ENCODE results near the gene PIAS2.
"Not testable (repeated sequence)": the region's sequence is repeated elsewhere in the genome, so short reads cannot be mapped to it uniquely, and the experiment has no call there.

Gene PIAS2

GRCh38 chr18:46856973-46857372, 60.3 kb downstream of the PIAS2 start:
- TF ChIP-seq CTCF (IDR thresholded peaks at IDR 0.05; ENCODE audit: low read depth, low read length, missing control alignments) = no peak
- DNase-seq = no peak
- Histone ChIP-seq H3K4me3 (ENCODE audit: low read depth, low read length) (no peak overlapping the region), H3K27ac (no peak overlapping the region), H3K27me3 (replicated peaks) (no peaks in the 10 kb centered on the region), H3K36me3 (replicated peaks) (no peaks in the 10 kb centered on the region)
- in situ Hi-C loops (cut with HindIII; ENCODE audit: low pct_ligation_motif_present, low sequenced_read_pairs) = no loop called here

DNA sequence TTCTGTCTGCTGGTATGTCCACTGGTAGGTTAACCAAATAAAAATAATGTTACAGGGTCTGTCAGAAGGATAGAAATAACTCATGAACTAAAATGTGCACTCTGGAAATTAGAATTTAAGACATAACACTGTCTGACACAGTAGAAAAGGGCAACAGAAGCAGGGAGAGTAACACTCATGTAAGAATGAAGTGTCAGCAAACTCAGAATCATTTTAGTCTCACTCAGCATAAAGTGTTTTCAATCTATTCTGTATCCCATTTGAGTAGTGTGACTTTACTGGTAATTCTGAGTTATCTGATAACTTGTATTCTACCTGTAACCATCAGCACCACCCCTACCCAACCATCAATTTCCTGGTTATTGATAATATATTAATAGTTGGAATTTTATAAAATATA, 68.3 kb downstream of the PIAS2 start:
- Histone ChIP-seq H3K36me3 (replicated peaks) (no peaks in the 10 kb centered on the region), H3K27me3 (replicated peaks) (no peaks in the 10 kb centered on the region), H3K27ac (no peak overlapping the region), H3K4me3 (ENCODE audit: low read depth, low read length) (no peak overlapping the region)
- TF ChIP-seq CTCF (IDR thresholded peaks at IDR 0.05; ENCODE audit: low read depth, low read length, missing control alignments) = no peak
- no peak for DNase-seq
- in situ Hi-C loops (cut with HindIII; ENCODE audit: low pct_ligation_motif_present, low sequenced_read_pairs) = no loop called here

DNA sequence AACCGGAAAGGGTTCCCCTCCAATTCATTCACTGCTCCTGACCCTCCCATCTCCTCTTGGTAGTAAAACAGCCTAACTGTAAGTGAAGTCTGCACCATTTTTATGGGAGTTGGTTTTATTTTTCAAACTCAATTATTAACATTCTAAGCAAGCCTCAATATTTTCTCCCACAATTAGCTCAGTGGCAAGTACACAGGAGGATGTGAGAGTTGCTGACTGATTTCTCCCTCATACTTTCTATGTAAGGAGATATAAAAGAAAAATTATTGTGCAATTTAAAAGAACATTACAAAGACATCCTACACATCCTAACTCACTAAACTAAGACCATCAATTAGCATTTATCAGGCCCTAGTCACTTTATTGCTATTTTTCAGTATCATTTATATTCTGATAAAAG, 73.9 kb downstream of the PIAS2 start:
- Histone ChIP-seq H3K36me3 (replicated peaks) (no peaks in the 10 kb centered on the region), H3K27ac (no peak overlapping the region), H3K4me3 (ENCODE audit: low read depth, low read length) (no peak overlapping the region), H3K27me3 (replicated peaks) (no peaks in the 10 kb centered on the region)
- no peak for TF ChIP-seq CTCF (IDR thresholded peaks at IDR 0.05; ENCODE audit: low read depth, low read length, missing control alignments)
- in situ Hi-C loops (cut with HindIII; ENCODE audit: low pct_ligation_motif_present, low sequenced_read_pairs) = no loop called here
- DNase-seq = no peak

DNA sequence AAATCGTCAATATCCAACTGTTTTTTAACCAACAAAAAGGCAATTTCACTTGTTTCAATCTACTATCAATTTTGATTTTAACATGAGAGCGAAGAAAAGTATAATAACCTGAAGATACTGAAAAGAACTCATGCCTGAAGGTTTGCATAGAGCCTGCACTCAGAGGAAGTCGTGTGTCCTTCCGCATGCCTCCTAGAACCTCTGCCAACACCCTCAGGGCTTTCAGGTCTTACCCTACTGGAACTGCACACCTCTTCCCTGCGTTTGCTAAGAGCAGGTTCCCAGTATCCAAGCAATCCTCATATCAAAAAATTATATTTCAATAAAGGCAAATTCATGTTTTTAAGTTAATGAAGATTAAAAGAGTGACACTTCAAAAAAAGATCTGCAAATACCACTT, 74.7 kb downstream of the PIAS2 start:
- Histone ChIP-seq H3K4me3 (ENCODE audit: low read depth, low read length) (no peak overlapping the region), H3K36me3 (replicated peaks) (no peaks in the 10 kb centered on the region), H3K27ac (no peak overlapping the region), H3K27me3 (replicated peaks) (no peaks in the 10 kb centered on the region)
- no peak for DNase-seq
- no peak for TF ChIP-seq CTCF (IDR thresholded peaks at IDR 0.05; ENCODE audit: low read depth, low read length, missing control alignments)
- in situ Hi-C loops (cut with HindIII; ENCODE audit: low pct_ligation_motif_present, low sequenced_read_pairs) = no loop called here

GRCh38 chr18:46833899-46834298, 83.4 kb downstream of the PIAS2 start:
- in situ Hi-C loops (cut with HindIII; ENCODE audit: low pct_ligation_motif_present, low sequenced_read_pairs) = no loop called here
- Histone ChIP-seq H3K36me3 (replicated peaks) (no peaks in the 10 kb centered on the region), H3K4me3 (ENCODE audit: low read depth, low read length) (no peak overlapping the region), H3K27me3 (replicated peaks) (no peaks in the 10 kb centered on the region), H3K27ac (no peak overlapping the region)
- no peak for DNase-seq
- no peak for TF ChIP-seq CTCF (IDR thresholded peaks at IDR 0.05; ENCODE audit: low read depth, low read length, missing control alignments)

DNA sequence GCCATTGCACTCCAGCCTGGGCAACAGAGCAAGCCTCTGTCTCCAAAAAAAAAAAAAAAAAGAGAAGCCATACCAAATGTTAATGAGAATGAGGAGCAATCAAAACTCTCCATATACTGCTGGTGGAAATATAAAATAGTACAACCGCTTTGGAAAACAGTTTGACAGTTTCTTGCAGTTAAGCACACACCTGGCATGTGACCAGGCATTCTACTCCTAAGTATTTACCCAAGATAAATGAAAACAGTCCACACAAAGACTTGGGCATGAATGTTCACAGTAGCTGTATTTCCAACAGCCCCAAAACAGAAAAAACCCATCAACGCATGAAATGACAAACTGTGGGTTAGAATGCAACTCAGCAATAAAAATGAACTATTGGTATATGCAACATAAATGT, 84.5 kb downstream of the PIAS2 start:
- Histone ChIP-seq H3K4me3 (ENCODE audit: low read depth, low read length) (no peak overlapping the region), H3K27ac (no peak overlapping the region), H3K36me3 (replicated peaks) (peaks cover 3% of the 10 kb centered on the region), H3K27me3 (replicated peaks) (no peaks in the 10 kb centered on the region)
- in situ Hi-C loops (cut with HindIII; ENCODE audit: low pct_ligation_motif_present, low sequenced_read_pairs) = no loop called here
- no peak for TF ChIP-seq CTCF (IDR thresholded peaks at IDR 0.05; ENCODE audit: low read depth, low read length, missing control alignments)
- no peak for DNase-seq

GRCh38 chr18:46832422-46832821, 84.9 kb downstream of the PIAS2 start:
- H3K27ac ChIP-seq; H3K27me3 ChIP-seq (replicated peaks); H3K4me3 ChIP-seq (ENCODE audit: low read depth, low read length); in situ Hi-C loops (cut with HindIII; ENCODE audit: low pct_ligation_motif_present, low sequenced_read_pairs); DNase-seq; H3K36me3 ChIP-seq (replicated peaks): not testable (repeated sequence)
